CD4-positive, alpha-beta T cell (primary cell): ENCODE results near the gene NNMT. TPM values are rescaled to one million over a fixed set of nuclear protein-coding genes. Genes with fewer than 3 reads are reported as not detected.

Experiments
- ATAC-seq: fragments of 200-7000 bp; cut with Tn5 transposase; one replicate; pipeline ENCODE4 v1.10.0; 2022; ENCODE audit warnings: mild to moderate bottlenecking; ENCODE audit not compliant: poor library complexity
- CTCF ChIA-PET: fragments of 350-600 bp; sonication (Branson Sonifier 250); formaldehyde crosslinking; loops from one replicate; lab custom pipeline; 2021; ENCODE audit warnings: antibody characterized with exemption, inconsistent platforms; lab: Charles Lee
- POLR2A ChIA-PET: fragments of 350-600 bp; sonication (Branson Sonifier 250); formaldehyde crosslinking; loops from one replicate; lab custom pipeline; 2021; ENCODE audit warnings: antibody characterized with exemption, inconsistent platforms; lab: Charles Lee
- DNase-seq, 14 experiments: peaks; one replicate each; pipeline ENCODE4 v3.0.0-alpha.2; 2013 to 2020; ENCODE audit warnings: mixed read lengths in 2 of 14
- H3K27ac ChIP-seq, 2 donors: one replicate each; pipeline versions ENCODE4 v1.5.1 to v1.7.0; 2013; ENCODE audit warnings: low read length in 2 of 2, low read depth in 1 of 2, mild to moderate bottlenecking in 1 of 2
- H3K27me3 ChIP-seq, 2 experiments: 1 replicate in 1 of 2; 2 replicates in 1 of 2; pipeline versions ENCODE4 v1.6.1 to v1.7.0; 2013; ENCODE audit warnings: low read length in 2 of 2, control low read depth in 1 of 2, mild to moderate bottlenecking in 1 of 2, moderate library complexity in 1 of 2; ENCODE audit not compliant: insufficient read depth in 2 of 2, control insufficient read depth in 1 of 2
- H3K36me3 ChIP-seq: one replicate; pipeline ENCODE4 v1.6.1; 2013; ENCODE audit warnings: low read length, control low read depth; ENCODE audit not compliant: insufficient read depth
- H3K4me1 ChIP-seq: one replicate; pipeline ENCODE4 v1.6.1; 2013; ENCODE audit warnings: low read length, control low read depth; ENCODE audit not compliant: insufficient read depth
- H3K4me3 ChIP-seq: one replicate; pipeline ENCODE4 v1.5.1; 2013; ENCODE audit warnings: mild to moderate bottlenecking, low read length, moderate library complexity
- H3K9me3 ChIP-seq, 2 experiments: 1 replicate in 1 of 2; 2 replicates in 1 of 2; pipeline versions ENCODE4 v1.6.1 to v1.7.0; 2013; ENCODE audit warnings: low read length in 2 of 2, mild to moderate bottlenecking in 2 of 2, control low read depth in 1 of 2, moderate library complexity in 1 of 2; ENCODE audit not compliant: control insufficient read depth in 1 of 2, insufficient read depth in 1 of 2
- H3K27ac Mint-ChIP-seq: one replicate; pipeline ENCODE4 v1.8.0; 2020; ENCODE audit warnings: mixed read lengths
- H3K27me3 Mint-ChIP-seq: one replicate; pipeline ENCODE4 v1.8.0; 2021; ENCODE audit warnings: mixed read lengths
- H3K36me3 Mint-ChIP-seq: one replicate; pipeline ENCODE4 v1.8.0; 2021; ENCODE audit warnings: low read depth, mixed read lengths
- H3K4me1 Mint-ChIP-seq: one replicate; pipeline ENCODE4 v1.8.0; 2021; ENCODE audit warnings: low read depth, mixed read lengths
- H3K4me3 Mint-ChIP-seq: one replicate; pipeline ENCODE4 v1.8.0; 2020; ENCODE audit warnings: mild to moderate bottlenecking, mixed read lengths
- H3K9me3 Mint-ChIP-seq: one replicate; pipeline ENCODE4 v1.8.0; 2020; ENCODE audit warnings: mixed read lengths
- CTCF ChIP-seq: fragments of 200-600 bp; IDR thresholded peaks from one replicate; pipeline ENCODE4 v1.8.0; 2022; ENCODE audit warnings: antibody characterized with exemption, mild to moderate bottlenecking
- intact Hi-C, 2 experiments: fragments of 100-400 bp; cut with DNase I in 1 of 2; cut with micrococcal nuclease in 1 of 2; formaldehyde crosslinking; loops; one replicate each; pipeline versions ENCODE4 v1.15.1 to v1.9.0; 2023 to 2025; cut with DNase I, micrococcal nuclease
- total RNA-seq, 174 experiments: library from RNA in 2 of 174; stranded (reverse) in 2 of 174; gene quantifications; one replicate each; pipeline ENCODE4 v1.2.3 and lab custom pipeline; 2021 to 2026

The NNMT gene
- total RNA-seq, 2 experiments from 2014 or later: not detected

GRCh38 chr11:114348200-114349191 lies 52.3 kb downstream of the NNMT start:
- peak; percentile 56 for TF ChIP-seq CTCF
- no peaks in the 10 kb centered on the region for H3K27me3 Mint-ChIP-seq
- POLR2A ChIA-PET: no interaction called here
- H3K4me3 Mint-ChIP-seq: peak overlapping the region; percentile 51
- Histone ChIP-seq H3K4me3 (no peak overlapping the region), H3K27me3 (no peaks in the 10 kb centered on the region), H3K4me1 (no peaks in the 10 kb centered on the region), H3K36me3 (no peaks in the 10 kb centered on the region), H3K27ac (no peak overlapping the region), H3K9me3 (no peaks in the 10 kb centered on the region)
- intact Hi-C loops: loop anchor here in 1 of 2 experiments (5.0 to 10.0 kb wide), 3 partner anchors 54 to 416 kb away; partner anchors contain the start of genes C11orf71, RBM7 and REXO2
- no peaks in the 10 kb centered on the region for H3K36me3 Mint-ChIP-seq
- ATAC-seq: no peak
- peaks cover 2% of the 10 kb centered on the region for H3K9me3 Mint-ChIP-seq
- H3K27ac Mint-ChIP-seq: no peak overlapping the region
- CTCF ChIA-PET: interaction anchor here (0.6 kb wide), 1 partner anchor 33 kb away, joined by 4 read pairs; no protein-coding TSS in a partner anchor
- H3K4me1 Mint-ChIP-seq: peaks cover 6% of the 10 kb centered on the region
- DNase-seq: peak in 7 of 14 experiments; percentile 8 to 72 (median 51)

- Mint-ChIP-seq H3K4me1 (peaks cover 6% of the 10 kb centered on the region), H3K4me3 (no peak overlapping the region), H3K36me3 (no peaks in the 10 kb centered on the region), H3K9me3 (peaks cover 2% of the 10 kb centered on the region), H3K27me3 (no peaks in the 10 kb centered on the region), H3K27ac (no peak overlapping the region)
- no peak for TF ChIP-seq CTCF
- DNase-seq (no peak), ATAC-seq (no peak)
- no peaks in the 10 kb centered on the region for H3K27me3 ChIP-seq
- H3K9me3 ChIP-seq: no peaks in the 10 kb centered on the region
- no peaks in the 10 kb centered on the region for H3K36me3 ChIP-seq
- intact Hi-C loops: no loop called here
- H3K4me3 ChIP-seq: no peak overlapping the region
- POLR2A ChIA-PET: no interaction called here
- H3K4me1 ChIP-seq: no peaks in the 10 kb centered on the region
- no peak overlapping the region for H3K27ac ChIP-seq
- CTCF ChIA-PET: no interaction called here
Observed at GRCh38 chr11:114350022-114350421, 53.8 kb downstream of the NNMT start.

- no peak for ATAC-seq
- no peaks in the 10 kb centered on the region for H3K9me3 ChIP-seq
- no peak for DNase-seq
- Mint-ChIP-seq H3K9me3 (no peaks in the 10 kb centered on the region), H3K27ac (no peak overlapping the region), H3K27me3 (no peaks in the 10 kb centered on the region), H3K4me3 (no peak overlapping the region), H3K36me3 (no peaks in the 10 kb centered on the region), H3K4me1 (no peaks in the 10 kb centered on the region)
- ChIA-PET POLR2A (no interaction called here), CTCF (no interaction called here)
- no peaks in the 10 kb centered on the region for H3K27me3 ChIP-seq
- no peak overlapping the region for H3K27ac ChIP-seq
- H3K4me3 ChIP-seq: no peak overlapping the region
- no peak for TF ChIP-seq CTCF
- no peaks in the 10 kb centered on the region for H3K4me1 ChIP-seq
- H3K36me3 ChIP-seq: no peaks in the 10 kb centered on the region
- intact Hi-C loops: no loop called here
Observed at GRCh38 chr11:114353443-114353842, 57.2 kb downstream of the NNMT start.
